Endothelial cell of umbilical vein (primary cell): ENCODE measurements around the gene NEMP2. TPM values are rescaled to one million over a fixed set of nuclear protein-coding genes. Genes with fewer than 3 reads are reported as not detected.

Experiments used
- BruUV-seq: library from RNA; stranded (reverse); fragments of 400-500 nt; replicated peaks from 2 replicates; lab custom pipeline; 2021; lab: Mats Ljungman, UMichigan
- CTCF ChIA-PET: fragments of 300-600, 350-600 bp; sonication (Branson Sonifier 250); formaldehyde crosslinking; loops from one replicate; lab custom pipeline; 2021; ENCODE audit warnings: antibody characterized with exemption, inconsistent platforms; lab: Charles Lee
- POLR2A ChIA-PET: fragments of 300-600, 350-600 bp; sonication (Branson Sonifier 250); formaldehyde crosslinking; loops from one replicate; lab custom pipeline; 2021; ENCODE audit warnings: antibody characterized with exemption, inconsistent platforms; lab: Charles Lee
- DNase-seq: peaks from one replicate; pipeline ENCODE4 v3.0.0-alpha.2; 2011; ENCODE audit warnings: low read depth, low spot score
- FAIRE-seq: peaks from 2 replicates; lab custom pipeline; 2011; peaks lifted over from hg19 to GRCh38; lab: Jason Lieb, UNC
- H2AFZ ChIP-seq: 2 replicates; pipeline ENCODE4 v1.6.0; 2012; ENCODE audit warnings: low read depth, low read length, control low read depth, inconsistent platforms
- H3K27ac ChIP-seq: 2 replicates; pipeline ENCODE4 v1.5.1; 2011; ENCODE audit warnings: low read depth, mild to moderate bottlenecking, control low read depth, low read length, moderate library complexity; ENCODE audit not compliant: insufficient read depth
- H3K27me3 ChIP-seq, 2 experiments: 2 replicates each; pipeline versions ENCODE4 v1.6.0 to v1.6.1; 2011; ENCODE audit warnings: low read length in 2 of 2, mixed read lengths in 1 of 2; ENCODE audit not compliant: control insufficient read depth in 2 of 2, insufficient read depth in 2 of 2
- H3K36me3 ChIP-seq, 2 experiments: 2 replicates in 1 of 2; 3 replicates in 1 of 2; pipeline ENCODE4 v1.5.1; 2011; ENCODE audit warnings: low read length in 2 of 2, mild to moderate bottlenecking in 1 of 2, moderate library complexity in 1 of 2; ENCODE audit not compliant: control insufficient read depth in 2 of 2, insufficient read depth in 2 of 2; ENCODE audit errors: extremely low read depth in 1 of 2
- H3K4me1 ChIP-seq: 3 replicates; pipeline ENCODE4 v1.5.1; 2011; ENCODE audit warnings: mild to moderate bottlenecking, low read length; ENCODE audit not compliant: control insufficient read depth, insufficient read depth; ENCODE audit errors: extremely low read depth
- H3K4me2 ChIP-seq: 2 replicates; pipeline ENCODE4 v1.6.1; 2011; ENCODE audit warnings: low read length, control low read depth, mixed read lengths; ENCODE audit not compliant: insufficient read depth
- H3K4me3 ChIP-seq, 3 experiments: fragments of 200-600 bp in 1 of 3; sonication (generic), shearing (Covaris generic) in 1 of 3; replicated peaks in 1 of 3; 2 replicates each; pipeline ENCODE4 v1.5.1; 2011 to 2016; ENCODE audit warnings: control low read depth in 3 of 3, low read length in 3 of 3, mild to moderate bottlenecking in 2 of 3, inconsistent platforms in 1 of 3, low read depth in 1 of 3, moderate library complexity in 1 of 3; ENCODE audit not compliant: insufficient read depth in 1 of 3
- H3K79me2 ChIP-seq: 2 replicates; pipeline ENCODE4 v1.6.0; 2012; ENCODE audit warnings: low read length, inconsistent platforms; ENCODE audit not compliant: control insufficient read depth, insufficient read depth
- H3K9ac ChIP-seq: replicated peaks from 2 replicates; pipeline ENCODE3; 2011; ENCODE audit warnings: low read length, control low read depth; ENCODE audit not compliant: insufficient read depth; ENCODE audit errors: extremely low read depth
- H3K9me1 ChIP-seq: replicated peaks from 3 replicates; pipeline ENCODE4 v1.6.0; 2011; ENCODE audit warnings: mild to moderate bottlenecking, low read length; ENCODE audit not compliant: control insufficient read depth, insufficient read depth; ENCODE audit errors: extremely low read depth
- H3K9me3 ChIP-seq: replicated peaks from 2 replicates; pipeline ENCODE4 v1.5.1; 2012; ENCODE audit warnings: low read length, inconsistent platforms; ENCODE audit not compliant: control insufficient read depth, insufficient read depth
- H4K20me1 ChIP-seq: replicated peaks from 2 replicates; pipeline ENCODE3; 2011; ENCODE audit warnings: mild to moderate bottlenecking, low read length; ENCODE audit not compliant: control insufficient read depth, insufficient read depth; ENCODE audit errors: extremely low read depth
- CTCF ChIP-seq, 2 donors: IDR thresholded peaks; 1 replicate in 1 of 2; 2 replicates in 1 of 2; pipeline ENCODE4 v1.5.1; 2011; ENCODE audit warnings: low read length in 2 of 2, mild to moderate bottlenecking in 2 of 2, moderate library complexity in 2 of 2, control low read depth in 1 of 2, inconsistent platforms in 1 of 2, low read depth in 1 of 2; ENCODE audit not compliant: insufficient read depth in 1 of 2; ENCODE audit errors: extremely low read depth in 1 of 2
- EZH2 ChIP-seq: IDR thresholded peaks from 2 replicates; pipeline ENCODE4 v1.6.1; 2012; ENCODE audit warnings: borderline replicate concordance, low read depth, mild to moderate bottlenecking, moderate library complexity, low read length, inconsistent platforms; ENCODE audit not compliant: severe bottlenecking
- FOS ChIP-seq: IDR thresholded peaks from 2 replicates; pipeline ENCODE4 v1.6.1; 2011; ENCODE audit warnings: mild to moderate bottlenecking, low read length, moderate library complexity, borderline replicate concordance; ENCODE audit not compliant: insufficient read depth
- GATA2 ChIP-seq: IDR thresholded peaks from 2 replicates; pipeline ENCODE4 v1.7.0; 2011; ENCODE audit warnings: low read depth, mild to moderate bottlenecking, moderate library complexity, mixed read lengths, low read length; ENCODE audit not compliant: insufficient read length, insufficient read depth
- JUN ChIP-seq: IDR thresholded peaks from 2 replicates; pipeline ENCODE4 v1.6.1; 2011; ENCODE audit warnings: borderline replicate concordance, low read depth; ENCODE audit not compliant: insufficient read length, insufficient read depth
- MYC ChIP-seq: IDR thresholded peaks from one replicate; pipeline ENCODE4 v1.6.1; 2011; ENCODE audit warnings: mild to moderate bottlenecking, low read depth, low read length
- POLR2A ChIP-seq: IDR thresholded peaks from 2 replicates; pipeline ENCODE4 v1.6.1; 2012; ENCODE audit warnings: low read depth, mild to moderate bottlenecking, control low read depth, low read length
- POLR2AphosphoS5 ChIP-seq: IDR thresholded peaks from 2 replicates; pipeline ENCODE4 v1.6.1; 2012; ENCODE audit warnings: low read depth, mild to moderate bottlenecking, control low read depth, low read length, moderate library complexity; ENCODE audit not compliant: insufficient read depth
- dilution Hi-C: fragments of 300-500 bp; cut with MboI; formaldehyde crosslinking; loops from one replicate; pipeline ENCODE4 v1.15.0; 2019; ENCODE audit warnings: low sequenced_read_pairs; ENCODE audit not compliant: extremely low pct_ligation_motif_present
- intact Hi-C: fragments of 100-400 bp; cut with micrococcal nuclease; formaldehyde crosslinking; loops from one replicate; pipeline ENCODE4 v1.10.0; 2022
- polyA plus RNA-seq, 4 experiments: library from polyadenylated mRNA; depleted of rRNA in 3 of 4; stranded (reverse) in 3 of 4; unstranded in 1 of 4; fragments of >200 nt; gene quantifications; 2 replicates each; pipeline versions ENCODE4 v1.2.1 to v1.2.3, GENCODE V29; 2011 to 2012; ENCODE audit warnings: missing spikeins in 1 of 4
- total RNA-seq: library from RNA; stranded (reverse); gene quantifications from 2 replicates; pipeline ENCODE4 v1.2.3, GENCODE V29; 2021
- TF ChIP-seq, protein P1 (sequence below): IDR thresholded peaks from 2 replicates; pipeline ENCODE4 v1.6.1; 2011; ENCODE audit not compliant: insufficient read depth, insufficient read length

The NEMP2 gene
- total and polyA plus RNA-seq, 2 donors (not counting 3 experiments of a cell fraction or from before 2014, with no cell fraction given): 3.1 to 8.4 TPM

DNA sequence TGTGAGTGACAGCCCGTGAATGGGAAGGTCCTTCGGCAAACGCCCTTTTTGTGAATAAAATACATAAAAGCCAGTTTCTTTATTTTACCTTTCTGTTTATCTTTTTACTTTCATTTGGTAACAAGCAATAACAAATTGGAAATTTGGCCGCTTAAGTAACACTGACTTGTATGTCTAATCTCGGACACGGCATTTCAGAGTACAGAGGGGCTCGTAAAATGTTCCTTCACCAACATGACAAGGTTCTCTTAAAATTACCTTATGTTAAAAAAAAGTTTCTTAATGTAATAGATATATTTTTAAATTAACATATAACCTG, 558 bp upstream of the NEMP2 start:
- CTCF ChIA-PET: no interaction called here
- peak overlapping the region; percentile 63 to 85 (median 66) for H3K4me3 ChIP-seq

DNA sequence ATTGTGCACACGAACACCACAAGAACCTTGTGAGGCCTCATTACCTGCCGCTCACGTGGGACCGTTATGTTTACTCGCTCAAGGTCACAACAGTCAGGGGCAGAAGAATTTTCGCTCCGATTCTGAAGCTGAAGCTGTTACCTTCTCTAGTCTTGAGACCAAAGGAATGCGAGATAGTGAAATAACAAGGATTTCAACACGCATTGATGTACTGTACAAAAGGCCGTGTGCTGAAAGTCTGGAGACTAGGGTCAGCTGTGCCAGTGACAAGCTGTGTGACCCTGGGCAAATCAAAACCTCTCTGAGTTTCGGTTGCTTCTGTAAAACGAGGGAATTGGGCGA, 583 bp downstream of the NEMP2 start:
- peaks cover under 1% of the 10 kb centered on the region for H3K9me3 ChIP-seq
- no peak for TF ChIP-seq FOS
- TF ChIP-seq GATA2: no peak
- no peak for TF ChIP-seq POLR2A
- TF ChIP-seq, protein P1, sequence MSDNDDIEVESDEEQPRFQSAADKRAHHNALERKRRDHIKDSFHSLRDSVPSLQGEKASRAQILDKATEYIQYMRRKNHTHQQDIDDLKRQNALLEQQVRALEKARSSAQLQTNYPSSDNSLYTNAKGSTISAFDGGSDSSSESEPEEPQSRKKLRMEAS: no peak
- no peak for TF ChIP-seq CTCF (IDR thresholded peaks at IDR 0.05; ENCODE audit: extremely low read depth in 1 of 2, insufficient read depth in 1 of 2, low read depth in 1 of 2, low read length in 2 of 2)
- TF ChIP-seq POLR2AphosphoS5: no peak
- TF ChIP-seq MYC: no peak
- TF ChIP-seq JUN: no peak
- TF ChIP-seq EZH2: no peak
- peak overlapping the region; percentile 72 for H2AFZ ChIP-seq
- no peaks in the 10 kb centered on the region for H3K27me3 ChIP-seq
- no peak for FAIRE-seq
- H3K4me1 ChIP-seq: peaks cover 9% of the 10 kb centered on the region
- H3K36me3 ChIP-seq: no peaks in the 10 kb centered on the region
- POLR2A ChIA-PET: interaction anchor here (0.7 kb wide), 1 partner anchor 15 kb away, joined by 3 read pairs; no protein-coding TSS in a partner anchor
- CTCF ChIA-PET: no interaction called here
- TSS peak; percentile 66 for BruUV-seq
- H3K79me2 ChIP-seq: no peaks in the 10 kb centered on the region
- dilution Hi-C loops: no loop called here
- H4K20me1 ChIP-seq: no peaks in the 10 kb centered on the region
- intact Hi-C loops: loop anchor here (1.0 to 5.0 kb wide), 3 partner anchors 114 to 228 kb away; no protein-coding TSS in a partner anchor
- peak overlapping the region; percentile 99 for H3K4me2 ChIP-seq
- no peak for DNase-seq
- no peaks in the 10 kb centered on the region for H3K9me1 ChIP-seq
- peak overlapping the region; percentile 81 for H3K9ac ChIP-seq
- H3K27ac ChIP-seq: peak overlapping the region; percentile 3
- H3K4me3 ChIP-seq: peak overlapping the region; percentile 63 to 85 (median 66)

More for the DNA sequence above, 558 bp upstream of the NEMP2 start:
- H3K9me1 ChIP-seq: no peaks in the 10 kb centered on the region
- POLR2A ChIA-PET: interaction anchor here (0.7 kb wide), 1 partner anchor 9 kb away, joined by 3 read pairs; no protein-coding TSS in a partner anchor
- DNase-seq (peak; percentile 43), FAIRE-seq (no peak)
- no peaks in the 10 kb centered on the region for H3K36me3 ChIP-seq
- no peaks in the 10 kb centered on the region for H3K27me3 ChIP-seq
- no peaks in the 10 kb centered on the region for H4K20me1 ChIP-seq
- TSS peak; percentile 62 for BruUV-seq
- peaks cover 9% of the 10 kb centered on the region for H3K4me1 ChIP-seq
- peak overlapping the region; percentile 99 for H3K4me2 ChIP-seq
- H3K9ac ChIP-seq: peak overlapping the region; percentile 81
- dilution Hi-C loops (no loop called here), intact Hi-C loops (no loop called here)
- H3K79me2 ChIP-seq: no peaks in the 10 kb centered on the region
- peaks cover 2% of the 10 kb centered on the region for H3K9me3 ChIP-seq
- peak overlapping the region; percentile 3 for H3K27ac ChIP-seq
- H2AFZ ChIP-seq: peak overlapping the region; percentile 72
- no peak for TF ChIP-seq MYC
